Suprapubic skin (tissue), 4 donors: ENCODE measurements around the gene RBM19.

ENCODE experiments used
- POLR2A ChIP-seq, 2 donors: fragments of 450-650 bp; IDR thresholded peaks; one replicate each; pipeline ENCODE4 v1.6.1; 2017; ENCODE audit warnings: antibody characterized with exemption in 2 of 2, mild to moderate bottlenecking in 2 of 2, moderate library complexity in 2 of 2
- POLR2AphosphoS5 ChIP-seq, 3 donors: sonication (generic); formaldehyde crosslinking; IDR thresholded peaks; one replicate each; pipeline ENCODE4 v1.6.1; 2017; ENCODE audit warnings: antibody characterized with exemption in 3 of 3
- TF ChIP-seq, protein P1 (sequence below), 2 donors: fragments of 200-600 bp in 1 of 2; fragments of 450-650 bp in 1 of 2; sonication (generic) in 1 of 2; IDR thresholded peaks; one replicate each; pipeline ENCODE4 v1.5.1; 2016 to 2019; ENCODE audit warnings: antibody characterized with exemption in 2 of 2, mild to moderate bottlenecking in 1 of 2, moderate library complexity in 1 of 2

DNA sequence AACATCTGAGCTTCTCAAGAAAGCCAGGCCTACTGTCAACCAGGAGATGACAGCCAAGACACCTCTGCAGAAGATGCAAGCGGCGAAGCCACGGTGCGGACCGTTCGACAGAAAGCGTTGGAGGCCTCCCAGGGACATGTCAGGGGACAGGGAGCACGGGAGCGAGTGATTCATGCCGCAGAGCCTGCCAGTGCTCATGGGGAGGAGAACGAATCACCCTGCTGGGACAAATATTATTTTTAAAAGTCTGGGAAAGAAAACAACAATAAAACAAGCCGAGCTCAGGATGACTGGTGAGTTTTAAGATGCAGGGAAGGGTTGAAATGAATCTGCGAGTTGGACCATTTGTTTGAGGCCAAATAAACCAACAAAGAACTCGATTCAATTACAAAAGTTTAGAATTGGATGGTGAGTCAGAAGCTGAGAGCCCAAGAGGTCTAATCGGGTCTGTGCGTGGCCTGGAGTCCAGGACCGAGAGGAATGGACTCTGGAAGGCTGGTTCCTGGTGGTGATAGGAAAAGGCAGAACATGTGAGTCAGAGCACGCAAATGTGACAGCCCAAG lies 91.0 kb downstream of the RBM19 start:
- TF ChIP-seq, protein P1, sequence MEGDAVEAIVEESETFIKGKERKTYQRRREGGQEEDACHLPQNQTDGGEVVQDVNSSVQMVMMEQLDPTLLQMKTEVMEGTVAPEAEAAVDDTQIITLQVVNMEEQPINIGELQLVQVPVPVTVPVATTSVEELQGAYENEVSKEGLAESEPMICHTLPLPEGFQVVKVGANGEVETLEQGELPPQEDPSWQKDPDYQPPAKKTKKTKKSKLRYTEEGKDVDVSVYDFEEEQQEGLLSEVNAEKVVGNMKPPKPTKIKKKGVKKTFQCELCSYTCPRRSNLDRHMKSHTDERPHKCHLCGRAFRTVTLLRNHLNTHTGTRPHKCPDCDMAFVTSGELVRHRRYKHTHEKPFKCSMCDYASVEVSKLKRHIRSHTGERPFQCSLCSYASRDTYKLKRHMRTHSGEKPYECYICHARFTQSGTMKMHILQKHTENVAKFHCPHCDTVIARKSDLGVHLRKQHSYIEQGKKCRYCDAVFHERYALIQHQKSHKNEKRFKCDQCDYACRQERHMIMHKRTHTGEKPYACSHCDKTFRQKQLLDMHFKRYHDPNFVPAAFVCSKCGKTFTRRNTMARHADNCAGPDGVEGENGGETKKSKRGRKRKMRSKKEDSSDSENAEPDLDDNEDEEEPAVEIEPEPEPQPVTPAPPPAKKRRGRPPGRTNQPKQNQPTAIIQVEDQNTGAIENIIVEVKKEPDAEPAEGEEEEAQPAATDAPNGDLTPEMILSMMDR (IDR thresholded peaks at IDR 0.05) = no peak
- TF ChIP-seq POLR2A (IDR thresholded peaks at IDR 0.05) (no peak), POLR2AphosphoS5 (IDR thresholded peaks at IDR 0.05) (no peak)
